ENCODE measurements around the gene TAF5L. TPM values are rescaled to one million over a fixed set of nuclear protein-coding genes. Genes with fewer than 3 reads are reported as not detected.

TAF5L gene
- total and polyA plus RNA-seq, 2 of the 13 experiments (the other 11 are each of a cell fraction or from before 2014, with no cell fraction given) = 10.8 to 18.2 TPM

DNA sequence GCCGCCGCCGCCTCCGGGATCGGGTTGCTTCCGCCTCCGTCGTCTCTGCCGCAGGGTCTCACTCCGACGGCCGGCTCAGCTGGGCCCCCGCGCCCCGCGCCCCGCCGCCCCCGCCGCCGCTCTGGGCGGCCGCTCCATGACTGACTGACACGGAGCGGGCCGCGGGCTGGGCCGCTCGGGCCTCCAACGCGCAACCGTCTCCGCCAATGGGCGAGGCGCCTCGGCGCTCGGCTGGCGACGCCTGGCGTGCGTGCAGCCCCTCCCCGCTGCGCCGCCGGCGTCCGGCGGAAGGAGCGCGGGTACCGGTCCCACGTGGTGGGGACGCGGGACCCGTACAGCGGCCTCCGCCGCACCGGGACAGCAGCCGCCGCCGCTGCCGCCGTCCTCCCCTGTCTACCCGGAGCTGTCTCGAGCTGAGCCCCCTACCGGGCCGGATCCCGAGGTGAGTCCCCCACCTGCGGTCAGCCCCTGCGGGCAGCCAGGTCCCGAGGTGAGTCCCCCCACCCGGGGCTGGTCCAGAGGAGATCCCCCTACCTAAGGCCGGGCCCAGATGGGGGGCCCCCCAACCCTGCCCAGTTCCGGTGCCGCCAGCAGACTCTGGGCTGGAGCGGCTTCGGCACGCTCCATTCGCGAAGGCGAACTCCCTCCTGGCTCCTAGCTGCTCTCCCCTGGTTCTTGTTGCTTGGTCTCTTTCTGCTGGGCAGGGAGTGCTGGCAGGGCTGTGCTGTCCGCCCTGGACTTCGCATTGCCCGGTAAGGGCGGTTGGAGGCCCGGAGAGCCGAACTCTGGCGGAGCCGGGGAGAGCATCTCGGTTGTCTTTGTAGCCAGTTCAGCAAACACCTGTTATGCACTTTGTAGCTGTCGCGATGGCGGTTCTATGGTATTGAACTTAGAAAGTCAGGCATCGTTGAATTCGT lies at the start of gene TAF5L, which contains the start of gene URB2 (continued):
- TF ChIP-seq, protein P1, sequence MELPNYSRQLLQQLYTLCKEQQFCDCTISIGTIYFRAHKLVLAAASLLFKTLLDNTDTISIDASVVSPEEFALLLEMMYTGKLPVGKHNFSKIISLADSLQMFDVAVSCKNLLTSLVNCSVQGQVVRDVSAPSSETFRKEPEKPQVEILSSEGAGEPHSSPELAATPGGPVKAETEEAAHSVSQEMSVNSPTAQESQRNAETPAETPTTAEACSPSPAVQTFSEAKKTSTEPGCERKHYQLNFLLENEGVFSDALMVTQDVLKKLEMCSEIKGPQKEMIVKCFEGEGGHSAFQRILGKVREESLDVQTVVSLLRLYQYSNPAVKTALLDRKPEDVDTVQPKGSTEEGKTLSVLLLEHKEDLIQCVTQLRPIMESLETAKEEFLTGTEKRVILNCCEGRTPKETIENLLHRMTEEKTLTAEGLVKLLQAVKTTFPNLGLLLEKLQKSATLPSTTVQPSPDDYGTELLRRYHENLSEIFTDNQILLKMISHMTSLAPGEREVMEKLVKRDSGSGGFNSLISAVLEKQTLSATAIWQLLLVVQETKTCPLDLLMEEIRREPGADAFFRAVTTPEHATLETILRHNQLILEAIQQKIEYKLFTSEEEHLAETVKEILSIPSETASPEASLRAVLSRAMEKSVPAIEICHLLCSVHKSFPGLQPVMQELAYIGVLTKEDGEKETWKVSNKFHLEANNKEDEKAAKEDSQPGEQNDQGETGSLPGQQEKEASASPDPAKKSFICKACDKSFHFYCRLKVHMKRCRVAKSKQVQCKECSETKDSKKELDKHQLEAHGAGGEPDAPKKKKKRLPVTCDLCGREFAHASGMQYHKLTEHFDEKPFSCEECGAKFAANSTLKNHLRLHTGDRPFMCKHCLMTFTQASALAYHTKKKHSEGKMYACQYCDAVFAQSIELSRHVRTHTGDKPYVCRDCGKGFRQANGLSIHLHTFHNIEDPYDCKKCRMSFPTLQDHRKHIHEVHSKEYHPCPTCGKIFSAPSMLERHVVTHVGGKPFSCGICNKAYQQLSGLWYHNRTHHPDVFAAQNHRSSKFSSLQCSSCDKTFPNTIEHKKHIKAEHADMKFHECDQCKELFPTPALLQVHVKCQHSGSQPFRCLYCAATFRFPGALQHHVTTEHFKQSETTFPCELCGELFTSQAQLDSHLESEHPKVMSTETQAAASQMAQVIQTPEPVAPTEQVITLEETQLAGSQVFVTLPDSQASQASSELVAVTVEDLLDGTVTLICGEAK (IDR thresholded peaks at IDR 0.05) = no peak
- TF ChIP-seq, protein P1 (CRISPR knock-in tag; IDR thresholded peaks at IDR 0.05) = 0 out of 2 replicates have a peak, but pooled peaks have one; percentile 40
- TF ChIP-seq, protein P2, sequence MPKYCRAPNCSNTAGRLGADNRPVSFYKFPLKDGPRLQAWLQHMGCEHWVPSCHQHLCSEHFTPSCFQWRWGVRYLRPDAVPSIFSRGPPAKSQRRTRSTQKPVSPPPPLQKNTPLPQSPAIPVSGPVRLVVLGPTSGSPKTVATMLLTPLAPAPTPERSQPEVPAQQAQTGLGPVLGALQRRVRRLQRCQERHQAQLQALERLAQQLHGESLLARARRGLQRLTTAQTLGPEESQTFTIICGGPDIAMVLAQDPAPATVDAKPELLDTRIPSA (CRISPR knock-in tag; IDR thresholded peaks at IDR 0.05; ENCODE audit: borderline replicate concordance) = peak; percentile 83
- TF ChIP-seq, protein P3, sequence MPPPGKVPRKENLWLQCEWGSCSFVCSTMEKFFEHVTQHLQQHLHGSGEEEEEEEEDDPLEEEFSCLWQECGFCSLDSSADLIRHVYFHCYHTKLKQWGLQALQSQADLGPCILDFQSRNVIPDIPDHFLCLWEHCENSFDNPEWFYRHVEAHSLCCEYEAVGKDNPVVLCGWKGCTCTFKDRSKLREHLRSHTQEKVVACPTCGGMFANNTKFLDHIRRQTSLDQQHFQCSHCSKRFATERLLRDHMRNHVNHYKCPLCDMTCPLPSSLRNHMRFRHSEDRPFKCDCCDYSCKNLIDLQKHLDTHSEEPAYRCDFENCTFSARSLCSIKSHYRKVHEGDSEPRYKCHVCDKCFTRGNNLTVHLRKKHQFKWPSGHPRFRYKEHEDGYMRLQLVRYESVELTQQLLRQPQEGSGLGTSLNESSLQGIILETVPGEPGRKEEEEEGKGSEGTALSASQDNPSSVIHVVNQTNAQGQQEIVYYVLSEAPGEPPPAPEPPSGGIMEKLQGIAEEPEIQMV (CRISPR knock-in tag; IDR thresholded peaks at IDR 0.05; ENCODE audit: low read depth) = peak; percentile 66; the same call in 1 of the 2 replicates
- no peak for TF ChIP-seq ZNF780A (CRISPR knock-in tag; IDR thresholded peaks at IDR 0.05)
- no peak for TF ChIP-seq EED (CRISPR knock-in tag; IDR thresholded peaks at IDR 0.05)
- TF ChIP-seq, protein P4, sequence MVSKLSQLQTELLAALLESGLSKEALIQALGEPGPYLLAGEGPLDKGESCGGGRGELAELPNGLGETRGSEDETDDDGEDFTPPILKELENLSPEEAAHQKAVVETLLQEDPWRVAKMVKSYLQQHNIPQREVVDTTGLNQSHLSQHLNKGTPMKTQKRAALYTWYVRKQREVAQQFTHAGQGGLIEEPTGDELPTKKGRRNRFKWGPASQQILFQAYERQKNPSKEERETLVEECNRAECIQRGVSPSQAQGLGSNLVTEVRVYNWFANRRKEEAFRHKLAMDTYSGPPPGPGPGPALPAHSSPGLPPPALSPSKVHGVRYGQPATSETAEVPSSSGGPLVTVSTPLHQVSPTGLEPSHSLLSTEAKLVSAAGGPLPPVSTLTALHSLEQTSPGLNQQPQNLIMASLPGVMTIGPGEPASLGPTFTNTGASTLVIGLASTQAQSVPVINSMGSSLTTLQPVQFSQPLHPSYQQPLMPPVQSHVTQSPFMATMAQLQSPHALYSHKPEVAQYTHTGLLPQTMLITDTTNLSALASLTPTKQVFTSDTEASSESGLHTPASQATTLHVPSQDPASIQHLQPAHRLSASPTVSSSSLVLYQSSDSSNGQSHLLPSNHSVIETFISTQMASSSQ (IDR thresholded peaks at IDR 0.05; ENCODE audit: low read depth) = no peak
- TF ChIP-seq, protein P4 (CRISPR knock-in tag; IDR thresholded peaks at IDR 0.05; ENCODE audit: borderline replicate concordance) = peak; percentile 55; the same call in 1 of the 2 replicates
- TF ChIP-seq ZNF160 (CRISPR knock-in tag; IDR thresholded peaks at IDR 0.05) = 0 out of 2 replicates have a peak, but pooled peaks have one; percentile 58
- no peak for TF ChIP-seq ZNF382 (CRISPR knock-in tag; IDR thresholded peaks at IDR 0.05; ENCODE audit: borderline replicate concordance)
- no peak for TF ChIP-seq ZNF7 (CRISPR knock-in tag; IDR thresholded peaks at IDR 0.05)
- peak; percentile 82 for TF ChIP-seq HOXA3 (CRISPR knock-in tag; IDR thresholded peaks at IDR 0.05)
